Endothelial cell of umbilical vein (primary cell): ENCODE measurements around the gene SLC39A12. TPM values are rescaled to one million over a fixed set of nuclear protein-coding genes. Genes with fewer than 3 reads are reported as not detected.

Source experiments
- BruUV-seq: library from RNA; stranded (reverse); fragments of 400-500 nt; replicated peaks from 2 replicates; lab custom pipeline; 2021; lab: Mats Ljungman, UMichigan
- CTCF ChIA-PET: fragments of 300-600, 350-600 bp; sonication (Branson Sonifier 250); formaldehyde crosslinking; loops from one replicate; lab custom pipeline; 2021; ENCODE audit warnings: antibody characterized with exemption, inconsistent platforms; lab: Charles Lee
- POLR2A ChIA-PET: fragments of 300-600, 350-600 bp; sonication (Branson Sonifier 250); formaldehyde crosslinking; loops from one replicate; lab custom pipeline; 2021; ENCODE audit warnings: antibody characterized with exemption, inconsistent platforms; lab: Charles Lee
- DNase-seq: peaks from one replicate; pipeline ENCODE4 v3.0.0-alpha.2; 2011; ENCODE audit warnings: low read depth, low spot score
- FAIRE-seq: peaks from 2 replicates; lab custom pipeline; 2011; peaks lifted over from hg19 to GRCh38; lab: Jason Lieb, UNC
- H2AFZ ChIP-seq: 2 replicates; pipeline ENCODE4 v1.6.0; 2012; ENCODE audit warnings: low read depth, low read length, control low read depth, inconsistent platforms
- H3K27ac ChIP-seq: 2 replicates; pipeline ENCODE4 v1.5.1; 2011; ENCODE audit warnings: low read depth, mild to moderate bottlenecking, control low read depth, low read length, moderate library complexity; ENCODE audit not compliant: insufficient read depth
- H3K27me3 ChIP-seq, 2 experiments: 2 replicates each; pipeline versions ENCODE4 v1.6.0 to v1.6.1; 2011; ENCODE audit warnings: low read length in 2 of 2, mixed read lengths in 1 of 2; ENCODE audit not compliant: control insufficient read depth in 2 of 2, insufficient read depth in 2 of 2
- H3K36me3 ChIP-seq, 2 experiments: 2 replicates in 1 of 2; 3 replicates in 1 of 2; pipeline ENCODE4 v1.5.1; 2011; ENCODE audit warnings: low read length in 2 of 2, mild to moderate bottlenecking in 1 of 2, moderate library complexity in 1 of 2; ENCODE audit not compliant: control insufficient read depth in 2 of 2, insufficient read depth in 2 of 2; ENCODE audit errors: extremely low read depth in 1 of 2
- H3K4me1 ChIP-seq: 3 replicates; pipeline ENCODE4 v1.5.1; 2011; ENCODE audit warnings: mild to moderate bottlenecking, low read length; ENCODE audit not compliant: control insufficient read depth, insufficient read depth; ENCODE audit errors: extremely low read depth
- H3K4me2 ChIP-seq: 2 replicates; pipeline ENCODE4 v1.6.1; 2011; ENCODE audit warnings: low read length, control low read depth, mixed read lengths; ENCODE audit not compliant: insufficient read depth
- H3K4me3 ChIP-seq, 3 experiments: fragments of 200-600 bp in 1 of 3; sonication (generic), shearing (Covaris generic) in 1 of 3; replicated peaks in 1 of 3; 2 replicates each; pipeline ENCODE4 v1.5.1; 2011 to 2016; ENCODE audit warnings: control low read depth in 3 of 3, low read length in 3 of 3, mild to moderate bottlenecking in 2 of 3, inconsistent platforms in 1 of 3, low read depth in 1 of 3, moderate library complexity in 1 of 3; ENCODE audit not compliant: insufficient read depth in 1 of 3
- H3K79me2 ChIP-seq: 2 replicates; pipeline ENCODE4 v1.6.0; 2012; ENCODE audit warnings: low read length, inconsistent platforms; ENCODE audit not compliant: control insufficient read depth, insufficient read depth
- H3K9ac ChIP-seq: replicated peaks from 2 replicates; pipeline ENCODE3; 2011; ENCODE audit warnings: low read length, control low read depth; ENCODE audit not compliant: insufficient read depth; ENCODE audit errors: extremely low read depth
- H3K9me1 ChIP-seq: replicated peaks from 3 replicates; pipeline ENCODE4 v1.6.0; 2011; ENCODE audit warnings: mild to moderate bottlenecking, low read length; ENCODE audit not compliant: control insufficient read depth, insufficient read depth; ENCODE audit errors: extremely low read depth
- H3K9me3 ChIP-seq: replicated peaks from 2 replicates; pipeline ENCODE4 v1.5.1; 2012; ENCODE audit warnings: low read length, inconsistent platforms; ENCODE audit not compliant: control insufficient read depth, insufficient read depth
- H4K20me1 ChIP-seq: replicated peaks from 2 replicates; pipeline ENCODE3; 2011; ENCODE audit warnings: mild to moderate bottlenecking, low read length; ENCODE audit not compliant: control insufficient read depth, insufficient read depth; ENCODE audit errors: extremely low read depth
- CTCF ChIP-seq, 2 donors: IDR thresholded peaks; 1 replicate in 1 of 2; 2 replicates in 1 of 2; pipeline ENCODE4 v1.5.1; 2011; ENCODE audit warnings: low read length in 2 of 2, mild to moderate bottlenecking in 2 of 2, moderate library complexity in 2 of 2, control low read depth in 1 of 2, inconsistent platforms in 1 of 2, low read depth in 1 of 2; ENCODE audit not compliant: insufficient read depth in 1 of 2; ENCODE audit errors: extremely low read depth in 1 of 2
- EZH2 ChIP-seq: IDR thresholded peaks from 2 replicates; pipeline ENCODE4 v1.6.1; 2012; ENCODE audit warnings: borderline replicate concordance, low read depth, mild to moderate bottlenecking, moderate library complexity, low read length, inconsistent platforms; ENCODE audit not compliant: severe bottlenecking
- FOS ChIP-seq: IDR thresholded peaks from 2 replicates; pipeline ENCODE4 v1.6.1; 2011; ENCODE audit warnings: mild to moderate bottlenecking, low read length, moderate library complexity, borderline replicate concordance; ENCODE audit not compliant: insufficient read depth
- GATA2 ChIP-seq: IDR thresholded peaks from 2 replicates; pipeline ENCODE4 v1.7.0; 2011; ENCODE audit warnings: low read depth, mild to moderate bottlenecking, moderate library complexity, mixed read lengths, low read length; ENCODE audit not compliant: insufficient read length, insufficient read depth
- JUN ChIP-seq: IDR thresholded peaks from 2 replicates; pipeline ENCODE4 v1.6.1; 2011; ENCODE audit warnings: borderline replicate concordance, low read depth; ENCODE audit not compliant: insufficient read length, insufficient read depth
- MAX ChIP-seq: IDR thresholded peaks from 2 replicates; pipeline ENCODE4 v1.6.1; 2011; ENCODE audit not compliant: insufficient read depth, insufficient read length
- MYC ChIP-seq: IDR thresholded peaks from one replicate; pipeline ENCODE4 v1.6.1; 2011; ENCODE audit warnings: mild to moderate bottlenecking, low read depth, low read length
- POLR2A ChIP-seq: IDR thresholded peaks from 2 replicates; pipeline ENCODE4 v1.6.1; 2012; ENCODE audit warnings: low read depth, mild to moderate bottlenecking, control low read depth, low read length
- POLR2AphosphoS5 ChIP-seq: IDR thresholded peaks from 2 replicates; pipeline ENCODE4 v1.6.1; 2012; ENCODE audit warnings: low read depth, mild to moderate bottlenecking, control low read depth, low read length, moderate library complexity; ENCODE audit not compliant: insufficient read depth
- dilution Hi-C: fragments of 300-500 bp; cut with MboI; formaldehyde crosslinking; loops from one replicate; pipeline ENCODE4 v1.15.0; 2019; ENCODE audit warnings: low sequenced_read_pairs; ENCODE audit not compliant: extremely low pct_ligation_motif_present
- intact Hi-C: fragments of 100-400 bp; cut with micrococcal nuclease; formaldehyde crosslinking; loops from one replicate; pipeline ENCODE4 v1.10.0; 2022
- polyA plus RNA-seq, 4 experiments: library from polyadenylated mRNA; depleted of rRNA in 3 of 4; stranded (reverse) in 3 of 4; unstranded in 1 of 4; fragments of >200 nt; gene quantifications; 2 replicates each; pipeline versions ENCODE4 v1.2.1 to v1.2.3, GENCODE V29; 2011 to 2012; ENCODE audit warnings: missing spikeins in 1 of 4
- total RNA-seq: library from RNA; stranded (reverse); gene quantifications from 2 replicates; pipeline ENCODE4 v1.2.3, GENCODE V29; 2021

The SLC39A12 gene
- total and polyA plus RNA-seq, 2 donors (not counting 3 experiments of a cell fraction or from before 2014, with no cell fraction given): not detected

GRCh38 chr10:18021725-18022480 lies 70.2 kb downstream of the SLC39A12 start:
- Histone ChIP-seq H3K9ac (no peak overlapping the region), H4K20me1 (no peaks in the 10 kb centered on the region), H3K4me1 (no peaks in the 10 kb centered on the region), H3K4me3 (no peak overlapping the region), H3K27ac (no peak overlapping the region), H3K79me2 (no peaks in the 10 kb centered on the region), H3K9me1 (no peaks in the 10 kb centered on the region), H3K9me3 (no peaks in the 10 kb centered on the region), H3K4me2 (no peak overlapping the region), H3K36me3 (no peaks in the 10 kb centered on the region), H2AFZ (no peak overlapping the region), H3K27me3 (no peaks in the 10 kb centered on the region)
- DNase-seq: no peak
- no peak for FAIRE-seq
- dilution Hi-C loops (no loop called here), intact Hi-C loops (no loop called here)
- POLR2A ChIA-PET: no interaction called here
- CTCF ChIA-PET: no interaction called here
- BruUV-seq: no TSS peak
- no peak for TF ChIP-seq MAX
- TF ChIP-seq POLR2A: no peak
- no peak for TF ChIP-seq MYC
- TF ChIP-seq CTCF (IDR thresholded peaks at IDR 0.05; ENCODE audit: extremely low read depth in 1 of 2, insufficient read depth in 1 of 2, low read depth in 1 of 2, low read length in 2 of 2): no peak
- no peak for TF ChIP-seq POLR2AphosphoS5
- no peak for TF ChIP-seq FOS
- no peak for TF ChIP-seq GATA2
- no peak for TF ChIP-seq JUN
- no peak for TF ChIP-seq EZH2
